Measurements from ENCODE around the gene APLN.

Gene APLN

GRCh38 chrX:129613596-129613995, 41.2 kb downstream of the APLN start:
- Mint-ChIP-seq H3K36me3 (ENCODE audit: low read depth) (no peaks in the 10 kb centered on the region), H3K27ac (no peak overlapping the region), H3K4me3 (no peak overlapping the region), H3K27me3 (ENCODE audit: low read depth) (peaks cover 11% of the 10 kb centered on the region), H3K4me1 (peaks cover 11% of the 10 kb centered on the region), H3K9me3 (peaks cover 3% of the 10 kb centered on the region)
- no peak for TF ChIP-seq CTCF (IDR thresholded peaks at IDR 0.05; ENCODE audit: unreplicated experiment in 3 of 3)

- Mint-ChIP-seq H3K4me3 (no peak overlapping the region), H3K27me3 (ENCODE audit: low read depth) (peaks cover 16% of the 10 kb centered on the region), H3K9me3 (no peaks in the 10 kb centered on the region), H3K4me1 (peaks cover 8% of the 10 kb centered on the region), H3K27ac (no peak overlapping the region), H3K36me3 (ENCODE audit: low read depth) (no peaks in the 10 kb centered on the region)
- no peak for TF ChIP-seq CTCF (IDR thresholded peaks at IDR 0.05; ENCODE audit: unreplicated experiment in 3 of 3)
Observed at GRCh38 chrX:129612396-129612795, 42.4 kb downstream of the APLN start.

- H3K27ac Mint-ChIP-seq, result no peak overlapping the region
- H3K4me3 Mint-ChIP-seq, result no peak overlapping the region
- peaks cover 18% of the 10 kb centered on the region for H3K27me3 Mint-ChIP-seq (ENCODE audit: low read depth)
- H3K9me3 Mint-ChIP-seq, result no peaks in the 10 kb centered on the region
- no peak for TF ChIP-seq CTCF (IDR thresholded peaks at IDR 0.05; ENCODE audit: unreplicated experiment in 3 of 3)
- peaks cover 16% of the 10 kb centered on the region for H3K4me1 Mint-ChIP-seq
- no peaks in the 10 kb centered on the region for H3K36me3 Mint-ChIP-seq (ENCODE audit: low read depth)
Observed at GRCh38 chrX:129609395-129609794, 45.4 kb downstream of the APLN start.

GRCh38 chrX:129608496-129608895, 46.3 kb downstream of the APLN start:
- no peak overlapping the region for H3K27ac Mint-ChIP-seq
- no peak overlapping the region for H3K4me3 Mint-ChIP-seq
- TF ChIP-seq CTCF (IDR thresholded peaks at IDR 0.05; ENCODE audit: unreplicated experiment in 3 of 3), result no peak
- peaks cover 18% of the 10 kb centered on the region for H3K27me3 Mint-ChIP-seq (ENCODE audit: low read depth)
- H3K4me1 Mint-ChIP-seq, result peaks cover 19% of the 10 kb centered on the region
- no peaks in the 10 kb centered on the region for H3K9me3 Mint-ChIP-seq
- no peaks in the 10 kb centered on the region for H3K36me3 Mint-ChIP-seq (ENCODE audit: low read depth)

GRCh38 chrX:129606918-129607317, 47.8 kb downstream of the APLN start:
- peaks cover 18% of the 10 kb centered on the region for H3K27me3 Mint-ChIP-seq (ENCODE audit: low read depth)

More at GRCh38 chrX:129606918-129607317, 47.8 kb downstream of the APLN start:
- H3K36me3 Mint-ChIP-seq (ENCODE audit: low read depth), result peaks cover 5% of the 10 kb centered on the region
- TF ChIP-seq CTCF (IDR thresholded peaks at IDR 0.05; ENCODE audit: unreplicated experiment in 3 of 3), result peak; percentile 78 to 85 (median 84)
- H3K4me1 Mint-ChIP-seq, result peaks cover 19% of the 10 kb centered on the region
- H3K4me3 Mint-ChIP-seq, result no peak overlapping the region
- H3K9me3 Mint-ChIP-seq, result no peaks in the 10 kb centered on the region
- peak overlapping the region in 1 of 3 experiments; percentile 1 for H3K27ac Mint-ChIP-seq

Measured in nephron (organoid).